ENCODE results near the gene CACNG7. TPM values are rescaled to one million over a fixed set of nuclear protein-coding genes. Genes with fewer than 3 reads are reported as not detected.
A peak's percentile ranks its signal among the peaks of the same experiment; 100 is the strongest.

CACNG7 gene
- total and polyA plus RNA-seq, 2 donors (not counting 3 experiments of a cell fraction or from before 2014, with no cell fraction given): 0.92 to 1.3 TPM

GRCh38 chr19:53870485-53870844 is 38.6 kb upstream of the CACNG7 start:
- no peaks in the 10 kb centered on the region for H3K27me3 ChIP-seq (ENCODE audit: control insufficient read depth in 2 of 2, insufficient read depth in 2 of 2, low read length in 2 of 2)
- POLR2A ChIA-PET: interaction anchor here (1.2 kb wide), 1 partner anchor 9 kb away, joined by 3 read pairs; no protein-coding TSS in a partner anchor
- H3K4me2 ChIP-seq (ENCODE audit: insufficient read depth, low read length): no peak overlapping the region
- CTCF ChIA-PET: interaction anchor here (1.0 to 1.3 kb wide), 2 partner anchors 11 to 159 kb away, joined by 3 to 4 read pairs; partner anchors contain the start of gene PRKCG
- H3K9me1 ChIP-seq (replicated peaks; ENCODE audit: control insufficient read depth, extremely low read depth, insufficient read depth, low read length): no peaks in the 10 kb centered on the region
- H2AFZ ChIP-seq (ENCODE audit: low read depth, low read length): no peak overlapping the region
- dilution Hi-C loops (cut with MboI; ENCODE audit: extremely low pct_ligation_motif_present, low sequenced_read_pairs): no loop called here
- peaks cover 15% of the 10 kb centered on the region for H3K4me1 ChIP-seq (ENCODE audit: control insufficient read depth, extremely low read depth, insufficient read depth, low read length)
- DNase-seq (ENCODE audit: low read depth, low spot score) (no peak), FAIRE-seq (peak; percentile 74)
- H3K9ac ChIP-seq (replicated peaks; ENCODE audit: extremely low read depth, insufficient read depth, low read length): no peak overlapping the region
- H4K20me1 ChIP-seq (replicated peaks; ENCODE audit: control insufficient read depth, extremely low read depth, insufficient read depth, low read length): no peaks in the 10 kb centered on the region
- no peaks in the 10 kb centered on the region for H3K9me3 ChIP-seq (replicated peaks; ENCODE audit: control insufficient read depth, insufficient read depth, low read length)
- H3K79me2 ChIP-seq (ENCODE audit: control insufficient read depth, insufficient read depth, low read length): peaks cover 29% of the 10 kb centered on the region
- peaks cover 0 to 17% of the 10 kb centered on the region in 2 experiments for H3K36me3 ChIP-seq (ENCODE audit: control insufficient read depth in 2 of 2, extremely low read depth in 1 of 2, insufficient read depth in 2 of 2, low read length in 2 of 2)
- intact Hi-C loops (cut with micrococcal nuclease): no loop called here
- peak overlapping the region; percentile 38 for H3K27ac ChIP-seq (ENCODE audit: insufficient read depth, low read depth, low read length)
- TF ChIP-seq FOS (IDR thresholded peaks at IDR 0.05; ENCODE audit: borderline replicate concordance, insufficient read depth, low read length) (no peak), EZH2 (IDR thresholded peaks at IDR 0.05; ENCODE audit: borderline replicate concordance, low read depth, low read length, severe bottlenecking) (no peak), JUN (IDR thresholded peaks at IDR 0.05; ENCODE audit: borderline replicate concordance, insufficient read depth, insufficient read length, low read depth) (no peak), POLR2A (IDR thresholded peaks at IDR 0.05; ENCODE audit: low read depth, low read length) (no peak)
- no TSS peak for BruUV-seq (replicated peaks)
- H3K4me3 ChIP-seq (replicated peaks in 1 of 3; ENCODE audit: insufficient read depth in 1 of 3, low read depth in 1 of 3, low read length in 3 of 3): no peak overlapping the region

DNA sequence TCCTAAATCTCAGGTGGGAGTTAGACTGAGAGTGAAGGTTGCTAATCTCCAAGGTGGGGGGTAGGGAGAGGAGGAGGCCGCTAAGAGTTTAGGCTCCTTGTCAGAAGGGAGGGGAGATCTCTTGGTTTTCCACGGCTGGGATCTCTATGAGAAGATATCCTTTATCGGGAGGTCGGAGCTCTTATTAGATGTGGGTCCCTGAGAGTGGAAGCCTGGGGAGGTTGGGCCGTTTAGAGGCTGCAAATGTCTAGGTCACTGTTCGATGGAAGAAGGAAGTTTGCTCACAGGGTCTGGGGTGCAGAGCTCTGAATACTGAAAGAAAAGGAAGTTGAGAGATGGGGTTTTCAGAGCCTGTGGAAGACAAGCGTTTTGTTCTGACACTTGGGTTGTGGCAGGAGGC is 37.6 kb upstream of the CACNG7 start:
- no peak for FAIRE-seq
- dilution Hi-C loops (cut with MboI; ENCODE audit: extremely low pct_ligation_motif_present, low sequenced_read_pairs): no loop called here

More for the DNA sequence above, 37.6 kb upstream of the CACNG7 start:
- H3K27me3 ChIP-seq (ENCODE audit: control insufficient read depth in 2 of 2, insufficient read depth in 2 of 2, low read length in 2 of 2): no peaks in the 10 kb centered on the region
- TF ChIP-seq POLR2AphosphoS5 (IDR thresholded peaks at IDR 0.05; ENCODE audit: insufficient read depth, low read depth, low read length): no peak
- no peak for TF ChIP-seq POLR2A (IDR thresholded peaks at IDR 0.05; ENCODE audit: low read depth, low read length)
- no peak for TF ChIP-seq GATA2 (IDR thresholded peaks at IDR 0.05; ENCODE audit: insufficient read depth, insufficient read length, low read depth, low read length)
- no peak for TF ChIP-seq JUN (IDR thresholded peaks at IDR 0.05; ENCODE audit: borderline replicate concordance, insufficient read depth, insufficient read length, low read depth)
- no peak for TF ChIP-seq FOS (IDR thresholded peaks at IDR 0.05; ENCODE audit: borderline replicate concordance, insufficient read depth, low read length)
- no peak for TF ChIP-seq MAX (IDR thresholded peaks at IDR 0.05; ENCODE audit: insufficient read depth, insufficient read length)
- TF ChIP-seq CTCF (IDR thresholded peaks at IDR 0.05; ENCODE audit: extremely low read depth in 1 of 2, insufficient read depth in 1 of 2, low read depth in 1 of 2, low read length in 2 of 2): no peak
- TF ChIP-seq MYC (IDR thresholded peaks at IDR 0.05; ENCODE audit: low read depth, low read length): no peak
- H3K79me2 ChIP-seq (ENCODE audit: control insufficient read depth, insufficient read depth, low read length): peaks cover 29% of the 10 kb centered on the region
- no peak overlapping the region for H3K4me2 ChIP-seq (ENCODE audit: insufficient read depth, low read length)
- H3K9me3 ChIP-seq (replicated peaks; ENCODE audit: control insufficient read depth, insufficient read depth, low read length): no peaks in the 10 kb centered on the region
- H2AFZ ChIP-seq (ENCODE audit: low read depth, low read length): no peak overlapping the region
- H3K36me3 ChIP-seq (ENCODE audit: control insufficient read depth in 2 of 2, extremely low read depth in 1 of 2, insufficient read depth in 2 of 2, low read length in 2 of 2): peaks cover 0 to 17% of the 10 kb centered on the region in 2 experiments
- H3K9ac ChIP-seq (replicated peaks; ENCODE audit: extremely low read depth, insufficient read depth, low read length): no peak overlapping the region
- H3K27ac ChIP-seq (ENCODE audit: insufficient read depth, low read depth, low read length): no peak overlapping the region
- H3K4me3 ChIP-seq (replicated peaks in 1 of 3; ENCODE audit: insufficient read depth in 1 of 3, low read depth in 1 of 3, low read length in 3 of 3): no peak overlapping the region
- ChIA-PET POLR2A (no interaction called here), CTCF (interaction anchor here (1.0 to 1.3 kb wide), 2 partner anchors 10 to 159 kb away, joined by 4 to 6 read pairs; partner anchors contain the start of gene PRKCG)
- no peak for DNase-seq (ENCODE audit: low read depth, low spot score)
- H3K9me1 ChIP-seq (replicated peaks; ENCODE audit: control insufficient read depth, extremely low read depth, insufficient read depth, low read length): no peaks in the 10 kb centered on the region
- BruUV-seq (replicated peaks): no TSS peak
- H4K20me1 ChIP-seq (replicated peaks; ENCODE audit: control insufficient read depth, extremely low read depth, insufficient read depth, low read length): no peaks in the 10 kb centered on the region
- H3K4me1 ChIP-seq (ENCODE audit: control insufficient read depth, extremely low read depth, insufficient read depth, low read length): peaks cover 8% of the 10 kb centered on the region
- intact Hi-C loops (cut with micrococcal nuclease): no loop called here

Data from endothelial cell of umbilical vein (primary cell).